Endothelial cell of umbilical vein (primary cell): ENCODE results near the gene CAPN2. TPM values are rescaled to one million over a fixed set of nuclear protein-coding genes. Genes with fewer than 3 reads are reported as not detected.
A peak's percentile ranks its signal among the peaks of the same experiment; 100 is the strongest.

Source experiments
- BruUV-seq: library from RNA; stranded (reverse); fragments of 400-500 nt; replicated peaks from 2 replicates; lab custom pipeline; 2021; lab: Mats Ljungman, UMichigan
- CTCF ChIA-PET: fragments of 300-600, 350-600 bp; sonication (Branson Sonifier 250); formaldehyde crosslinking; loops from one replicate; lab custom pipeline; 2021; ENCODE audit warnings: antibody characterized with exemption, inconsistent platforms; lab: Charles Lee
- POLR2A ChIA-PET: fragments of 300-600, 350-600 bp; sonication (Branson Sonifier 250); formaldehyde crosslinking; loops from one replicate; lab custom pipeline; 2021; ENCODE audit warnings: antibody characterized with exemption, inconsistent platforms; lab: Charles Lee
- DNase-seq: peaks from one replicate; pipeline ENCODE4 v3.0.0-alpha.2; 2011; ENCODE audit warnings: low read depth, low spot score
- FAIRE-seq: peaks from 2 replicates; lab custom pipeline; 2011; peaks lifted over from hg19 to GRCh38; lab: Jason Lieb, UNC
- H2AFZ ChIP-seq: 2 replicates; pipeline ENCODE4 v1.6.0; 2012; ENCODE audit warnings: low read depth, low read length, control low read depth, inconsistent platforms
- H3K27ac ChIP-seq: 2 replicates; pipeline ENCODE4 v1.5.1; 2011; ENCODE audit warnings: low read depth, mild to moderate bottlenecking, control low read depth, low read length, moderate library complexity; ENCODE audit not compliant: insufficient read depth
- H3K27me3 ChIP-seq, 2 experiments: 2 replicates each; pipeline versions ENCODE4 v1.6.0 to v1.6.1; 2011; ENCODE audit warnings: low read length in 2 of 2, mixed read lengths in 1 of 2; ENCODE audit not compliant: control insufficient read depth in 2 of 2, insufficient read depth in 2 of 2
- H3K36me3 ChIP-seq, 2 experiments: 2 replicates in 1 of 2; 3 replicates in 1 of 2; pipeline ENCODE4 v1.5.1; 2011; ENCODE audit warnings: low read length in 2 of 2, mild to moderate bottlenecking in 1 of 2, moderate library complexity in 1 of 2; ENCODE audit not compliant: control insufficient read depth in 2 of 2, insufficient read depth in 2 of 2; ENCODE audit errors: extremely low read depth in 1 of 2
- H3K4me1 ChIP-seq: 3 replicates; pipeline ENCODE4 v1.5.1; 2011; ENCODE audit warnings: mild to moderate bottlenecking, low read length; ENCODE audit not compliant: control insufficient read depth, insufficient read depth; ENCODE audit errors: extremely low read depth
- H3K4me2 ChIP-seq: 2 replicates; pipeline ENCODE4 v1.6.1; 2011; ENCODE audit warnings: low read length, control low read depth, mixed read lengths; ENCODE audit not compliant: insufficient read depth
- H3K4me3 ChIP-seq, 3 experiments: fragments of 200-600 bp in 1 of 3; sonication (generic), shearing (Covaris generic) in 1 of 3; replicated peaks in 1 of 3; 2 replicates each; pipeline ENCODE4 v1.5.1; 2011 to 2016; ENCODE audit warnings: control low read depth in 3 of 3, low read length in 3 of 3, mild to moderate bottlenecking in 2 of 3, inconsistent platforms in 1 of 3, low read depth in 1 of 3, moderate library complexity in 1 of 3; ENCODE audit not compliant: insufficient read depth in 1 of 3
- H3K79me2 ChIP-seq: 2 replicates; pipeline ENCODE4 v1.6.0; 2012; ENCODE audit warnings: low read length, inconsistent platforms; ENCODE audit not compliant: control insufficient read depth, insufficient read depth
- H3K9ac ChIP-seq: replicated peaks from 2 replicates; pipeline ENCODE3; 2011; ENCODE audit warnings: low read length, control low read depth; ENCODE audit not compliant: insufficient read depth; ENCODE audit errors: extremely low read depth
- H3K9me1 ChIP-seq: replicated peaks from 3 replicates; pipeline ENCODE4 v1.6.0; 2011; ENCODE audit warnings: mild to moderate bottlenecking, low read length; ENCODE audit not compliant: control insufficient read depth, insufficient read depth; ENCODE audit errors: extremely low read depth
- H3K9me3 ChIP-seq: replicated peaks from 2 replicates; pipeline ENCODE4 v1.5.1; 2012; ENCODE audit warnings: low read length, inconsistent platforms; ENCODE audit not compliant: control insufficient read depth, insufficient read depth
- H4K20me1 ChIP-seq: replicated peaks from 2 replicates; pipeline ENCODE3; 2011; ENCODE audit warnings: mild to moderate bottlenecking, low read length; ENCODE audit not compliant: control insufficient read depth, insufficient read depth; ENCODE audit errors: extremely low read depth
- CTCF ChIP-seq, 2 donors: IDR thresholded peaks; 1 replicate in 1 of 2; 2 replicates in 1 of 2; pipeline ENCODE4 v1.5.1; 2011; ENCODE audit warnings: low read length in 2 of 2, mild to moderate bottlenecking in 2 of 2, moderate library complexity in 2 of 2, control low read depth in 1 of 2, inconsistent platforms in 1 of 2, low read depth in 1 of 2; ENCODE audit not compliant: insufficient read depth in 1 of 2; ENCODE audit errors: extremely low read depth in 1 of 2
- EZH2 ChIP-seq: IDR thresholded peaks from 2 replicates; pipeline ENCODE4 v1.6.1; 2012; ENCODE audit warnings: borderline replicate concordance, low read depth, mild to moderate bottlenecking, moderate library complexity, low read length, inconsistent platforms; ENCODE audit not compliant: severe bottlenecking
- FOS ChIP-seq: IDR thresholded peaks from 2 replicates; pipeline ENCODE4 v1.6.1; 2011; ENCODE audit warnings: mild to moderate bottlenecking, low read length, moderate library complexity, borderline replicate concordance; ENCODE audit not compliant: insufficient read depth
- GATA2 ChIP-seq: IDR thresholded peaks from 2 replicates; pipeline ENCODE4 v1.7.0; 2011; ENCODE audit warnings: low read depth, mild to moderate bottlenecking, moderate library complexity, mixed read lengths, low read length; ENCODE audit not compliant: insufficient read length, insufficient read depth
- JUN ChIP-seq: IDR thresholded peaks from 2 replicates; pipeline ENCODE4 v1.6.1; 2011; ENCODE audit warnings: borderline replicate concordance, low read depth; ENCODE audit not compliant: insufficient read length, insufficient read depth
- MAX ChIP-seq: IDR thresholded peaks from 2 replicates; pipeline ENCODE4 v1.6.1; 2011; ENCODE audit not compliant: insufficient read depth, insufficient read length
- MYC ChIP-seq: IDR thresholded peaks from one replicate; pipeline ENCODE4 v1.6.1; 2011; ENCODE audit warnings: mild to moderate bottlenecking, low read depth, low read length
- POLR2A ChIP-seq: IDR thresholded peaks from 2 replicates; pipeline ENCODE4 v1.6.1; 2012; ENCODE audit warnings: low read depth, mild to moderate bottlenecking, control low read depth, low read length
- POLR2AphosphoS5 ChIP-seq: IDR thresholded peaks from 2 replicates; pipeline ENCODE4 v1.6.1; 2012; ENCODE audit warnings: low read depth, mild to moderate bottlenecking, control low read depth, low read length, moderate library complexity; ENCODE audit not compliant: insufficient read depth
- dilution Hi-C: fragments of 300-500 bp; cut with MboI; formaldehyde crosslinking; loops from one replicate; pipeline ENCODE4 v1.15.0; 2019; ENCODE audit warnings: low sequenced_read_pairs; ENCODE audit not compliant: extremely low pct_ligation_motif_present
- intact Hi-C: fragments of 100-400 bp; cut with micrococcal nuclease; formaldehyde crosslinking; loops from one replicate; pipeline ENCODE4 v1.10.0; 2022
- polyA plus RNA-seq, 4 experiments: library from polyadenylated mRNA; depleted of rRNA in 3 of 4; stranded (reverse) in 3 of 4; unstranded in 1 of 4; fragments of >200 nt; gene quantifications; 2 replicates each; pipeline versions ENCODE4 v1.2.1 to v1.2.3, GENCODE V29; 2011 to 2012; ENCODE audit warnings: missing spikeins in 1 of 4
- total RNA-seq: library from RNA; stranded (reverse); gene quantifications from 2 replicates; pipeline ENCODE4 v1.2.3, GENCODE V29; 2021

Gene CAPN2
- total and polyA plus RNA-seq, 2 donors (not counting 3 experiments of a cell fraction or from before 2014, with no cell fraction given): 110 to 420 TPM

GRCh38 chr1:223704921-223705878 lies 7.1 kb upstream of the CAPN2 start:
- peak; percentile 56 for DNase-seq
- peak overlapping the region; percentile 26 for H3K27ac ChIP-seq
- H3K4me2 ChIP-seq: peak overlapping the region; percentile 33
- BruUV-seq: no TSS peak
- H3K9ac ChIP-seq: peak overlapping the region; percentile 8
- no peak for TF ChIP-seq FOS
- no peak for TF ChIP-seq MYC
- no peak for TF ChIP-seq POLR2AphosphoS5
- no peak for TF ChIP-seq EZH2
- no peak for TF ChIP-seq JUN
- TF ChIP-seq CTCF (IDR thresholded peaks at IDR 0.05; ENCODE audit: extremely low read depth in 1 of 2, insufficient read depth in 1 of 2, low read depth in 1 of 2, low read length in 2 of 2): no peak
- TF ChIP-seq MAX: no peak
- TF ChIP-seq GATA2: no peak
- no peak for TF ChIP-seq POLR2A
- no peaks in the 10 kb centered on the region for H3K36me3 ChIP-seq
- POLR2A ChIA-PET: interaction anchor here (0.7 kb wide), 1 partner anchor 401 kb away, joined by 4 read pairs; no protein-coding TSS in a partner anchor
- no peaks in the 10 kb centered on the region for H4K20me1 ChIP-seq
- dilution Hi-C loops: no loop called here
- CTCF ChIA-PET: interaction anchor here (1.0 to 10.9 kb wide), 2 partner anchors 44 to 346 kb away, joined by 3 to 148 read pairs; no protein-coding TSS in a partner anchor
- intact Hi-C loops: loop anchor here (5.0 to 10.0 kb wide), 4 partner anchors 127 to 890 kb away; partner anchors contain the start of genes DISP1 and WDR26
- no peaks in the 10 kb centered on the region for H3K9me1 ChIP-seq
- H3K4me1 ChIP-seq: peaks cover 68% of the 10 kb centered on the region
- no peak for FAIRE-seq
- H3K79me2 ChIP-seq: no peaks in the 10 kb centered on the region
- no peaks in the 10 kb centered on the region for H3K27me3 ChIP-seq
- H3K4me3 ChIP-seq: no peak overlapping the region
- H2AFZ ChIP-seq: peak overlapping the region; percentile 75
- H3K9me3 ChIP-seq: no peaks in the 10 kb centered on the region
